HepG2 (cell line): ENCODE measurements around the gene MAPK8IP3. TPM values are rescaled to one million over a fixed set of nuclear protein-coding genes. Genes with fewer than 3 reads are reported as not detected.

ENCODE experiments used
- ATAC-seq: fragments of 200-7000 bp; cut with Tn5 transposase; 3 replicates; pipeline ENCODE4 v1.9.1; 2020; ENCODE audit warnings: mild to moderate bottlenecking, moderate library complexity
- BruUV-seq: library from RNA; stranded (reverse); fragments of 400-500 nt; replicated peaks from 2 replicates; lab custom pipeline; 2021; lab: Mats Ljungman, UMichigan
- CTCF ChIA-PET: fragments of 300-600 bp; formaldehyde crosslinking; extraction: SDS; loops from one replicate; lab custom pipeline; 2021; ENCODE audit warnings: low total read pairs, inconsistent platforms, low intra/inter-chr PET ratio; lab: Yijun Ruan, JAX
- POLR2A ChIA-PET: fragments of 350-600 bp; sonication (Branson Sonifier 250); formaldehyde crosslinking; loops from one replicate; lab custom pipeline; 2020; ENCODE audit warnings: antibody characterized with exemption, inconsistent platforms; lab: Yijun Ruan, JAX
- DNase-seq: peaks from one replicate; pipeline ENCODE4 v3.0.0-alpha.2; 2015; ENCODE audit warnings: low spot score
- FAIRE-seq: peaks from 3 replicates; lab custom pipeline; 2011; peaks lifted over from hg19 to GRCh38; lab: Jason Lieb, UNC
- H2AFZ ChIP-seq: one replicate; pipeline ENCODE4 v1.6.1; 2011; ENCODE audit warnings: low read length, inconsistent platforms
- H3K27ac ChIP-seq: fragments of 300-600 bp; 3 replicates; pipeline ENCODE4 v1.8.0; 2011; ENCODE audit warnings: mixed run types, mild to moderate bottlenecking, mixed read lengths, low read length, inconsistent platforms; ENCODE audit not compliant: insufficient read depth; ENCODE audit errors: extremely low read length
- H3K27me3 ChIP-seq, 2 experiments: fragments of 200-600 bp in 1 of 2; 2 replicates in 1 of 2; 3 replicates in 1 of 2; pipeline versions ENCODE4 v1.6.0 to v1.8.0; 2011; ENCODE audit warnings: low read length in 2 of 2, mild to moderate bottlenecking in 2 of 2, moderate library complexity in 2 of 2, inconsistent platforms in 1 of 2; ENCODE audit not compliant: insufficient read depth in 2 of 2, control insufficient read depth in 1 of 2
- H3K36me3 ChIP-seq, 2 experiments: fragments of 200-600 bp in 1 of 2; replicated peaks in 1 of 2; 2 replicates in 1 of 2; 3 replicates in 1 of 2; pipeline versions ENCODE4 v1.5.1 to v1.8.0; 2011; ENCODE audit warnings: low read length in 2 of 2, inconsistent platforms in 1 of 2; ENCODE audit not compliant: insufficient read depth in 2 of 2, control insufficient read depth in 1 of 2
- H3K4me1 ChIP-seq: 2 replicates; pipeline ENCODE4 v1.5.1; 2012; ENCODE audit warnings: low read length, inconsistent platforms; ENCODE audit not compliant: insufficient read depth
- H3K4me2 ChIP-seq: 2 replicates; pipeline ENCODE4 v1.6.0; 2011; ENCODE audit warnings: low read depth, low read length, inconsistent platforms
- H3K4me3 ChIP-seq, 3 experiments: fragments of 200-600 bp in 1 of 3; sonication (generic), shearing (Covaris generic) in 1 of 3; replicated peaks in 1 of 3; 2 replicates each; pipeline ENCODE4 v1.5.1; 2011 to 2016; ENCODE audit warnings: low read length in 3 of 3, inconsistent platforms in 2 of 3, low read depth in 2 of 3, mild to moderate bottlenecking in 2 of 3, control low read depth in 1 of 3, mixed read lengths in 1 of 3; ENCODE audit not compliant: insufficient read depth in 1 of 3
- H3K79me2 ChIP-seq: one replicate; pipeline ENCODE4 v1.6.1; 2011; ENCODE audit warnings: low read length, inconsistent platforms; ENCODE audit not compliant: insufficient read depth
- H3K9ac ChIP-seq: 2 replicates; pipeline ENCODE4 v1.6.0; 2011; ENCODE audit warnings: mild to moderate bottlenecking, low read depth, low read length, inconsistent platforms; ENCODE audit not compliant: insufficient read depth
- H3K9me3 ChIP-seq: 2 replicates; pipeline ENCODE4 v1.5.1; 2012; ENCODE audit warnings: mild to moderate bottlenecking, low read length
- H4K20me1 ChIP-seq: 2 replicates; pipeline ENCODE4 v1.6.0; 2011; ENCODE audit warnings: inconsistent platforms, mild to moderate bottlenecking, low read length, moderate library complexity; ENCODE audit not compliant: insufficient read depth
- DBP ChIP-seq: sonication (generic); formaldehyde crosslinking; IDR thresholded peaks from 2 replicates; pipeline ENCODE4 v1.4.0; 2020; ENCODE audit warnings: missing genetic modification reagents; ENCODE audit errors: not compliant biosample characterization
- MATR3 ChIP-seq: sonication (generic); formaldehyde crosslinking; IDR thresholded peaks from 2 replicates; pipeline ENCODE4 v1.4.0; 2020; ENCODE audit warnings: missing genetic modification reagents
- YY1 ChIP-seq: IDR thresholded peaks from 2 replicates; pipeline ENCODE4 v1.6.1; 2011; ENCODE audit warnings: low read length, low read depth, moderate library complexity, mild to moderate bottlenecking; ENCODE audit not compliant: insufficient read depth, insufficient replicate concordance
- ZNF343 ChIP-seq: sonication (generic); formaldehyde crosslinking; IDR thresholded peaks from 2 replicates; pipeline ENCODE4 v1.4.0; 2020; ENCODE audit warnings: mild to moderate bottlenecking, missing genetic modification reagents
- ZNF350 ChIP-seq: sonication (generic); formaldehyde crosslinking; IDR thresholded peaks from 2 replicates; pipeline ENCODE4 v1.4.0; 2020; ENCODE audit warnings: mild to moderate bottlenecking, low read depth, missing genetic modification reagents, borderline replicate concordance
- ZNF549 ChIP-seq: sonication (generic); formaldehyde crosslinking; IDR thresholded peaks from 2 replicates; pipeline ENCODE4 v1.5.0; 2020; ENCODE audit warnings: missing genetic modification reagents
- ZNF605 ChIP-seq: sonication (generic); formaldehyde crosslinking; IDR thresholded peaks from 2 replicates; pipeline ENCODE4 v1.8.0; 2022; ENCODE audit warnings: mild to moderate bottlenecking, missing genetic modification reagents
- WGBS: methylation state at CpG from one replicate; pipeline ENCODE4 v1.1.6; 2017; ENCODE audit warnings: low lambda C conversion rate; 5-methylcytosine and 5-hydroxymethylcytosine counted together
- in situ Hi-C: cut with HindIII; loops from 2 replicates; pipeline ENCODE4 v1.10.0; 2017; ENCODE audit warnings: low pct_unique_long_range_greater_than_20kb; ENCODE audit not compliant: extremely low pct_ligation_motif_present
- intact Hi-C: fragments of 100-400 bp; cut with micrococcal nuclease; formaldehyde crosslinking; loops from one replicate; pipeline ENCODE4 v1.10.0; 2022; ENCODE audit not compliant: unreplicated experiment
- polyA plus RNA-seq, 8 experiments: library from polyadenylated mRNA; depleted of rRNA in 3 of 8; stranded (reverse) in 7 of 8; unstranded in 1 of 8; fragments of >200 nt; fragmentation: Illumina TruSeq in 4 of 8; extraction: Trizol in 4 of 8; gene quantifications; 2 replicates each; pipeline versions ENCODE4 v1.2.1 to v1.2.3, GENCODE V29; 2011 to 2016; ENCODE audit warnings: low read depth in 4 of 8, missing spikeins in 1 of 8, mixed read lengths in 1 of 8; ENCODE audit not compliant: insufficient read depth in 1 of 8
- total RNA-seq, 5 experiments: library from RNA; depleted of rRNA; stranded (reverse); fragments of >200 nt; fragmentation: Illumina TruSeq; extraction: Trizol; gene quantifications; 2 replicates each; pipeline ENCODE4 v1.2.3, GENCODE V29; 2016; ENCODE audit warnings: low read depth in 1 of 5
- TF ChIP-seq, protein P1 (sequence below): sonication (generic); formaldehyde crosslinking; IDR thresholded peaks from 2 replicates; pipeline ENCODE4 v1.9.0; 2021; ENCODE audit warnings: missing genetic modification reagents, mild to moderate bottlenecking, borderline replicate concordance

The MAPK8IP3 gene
- total and polyA plus RNA-seq, 2 of the 13 experiments (the other 11 are each of a cell fraction or from before 2014, with no cell fraction given), result 25.1 to 41.7 TPM

DNA sequence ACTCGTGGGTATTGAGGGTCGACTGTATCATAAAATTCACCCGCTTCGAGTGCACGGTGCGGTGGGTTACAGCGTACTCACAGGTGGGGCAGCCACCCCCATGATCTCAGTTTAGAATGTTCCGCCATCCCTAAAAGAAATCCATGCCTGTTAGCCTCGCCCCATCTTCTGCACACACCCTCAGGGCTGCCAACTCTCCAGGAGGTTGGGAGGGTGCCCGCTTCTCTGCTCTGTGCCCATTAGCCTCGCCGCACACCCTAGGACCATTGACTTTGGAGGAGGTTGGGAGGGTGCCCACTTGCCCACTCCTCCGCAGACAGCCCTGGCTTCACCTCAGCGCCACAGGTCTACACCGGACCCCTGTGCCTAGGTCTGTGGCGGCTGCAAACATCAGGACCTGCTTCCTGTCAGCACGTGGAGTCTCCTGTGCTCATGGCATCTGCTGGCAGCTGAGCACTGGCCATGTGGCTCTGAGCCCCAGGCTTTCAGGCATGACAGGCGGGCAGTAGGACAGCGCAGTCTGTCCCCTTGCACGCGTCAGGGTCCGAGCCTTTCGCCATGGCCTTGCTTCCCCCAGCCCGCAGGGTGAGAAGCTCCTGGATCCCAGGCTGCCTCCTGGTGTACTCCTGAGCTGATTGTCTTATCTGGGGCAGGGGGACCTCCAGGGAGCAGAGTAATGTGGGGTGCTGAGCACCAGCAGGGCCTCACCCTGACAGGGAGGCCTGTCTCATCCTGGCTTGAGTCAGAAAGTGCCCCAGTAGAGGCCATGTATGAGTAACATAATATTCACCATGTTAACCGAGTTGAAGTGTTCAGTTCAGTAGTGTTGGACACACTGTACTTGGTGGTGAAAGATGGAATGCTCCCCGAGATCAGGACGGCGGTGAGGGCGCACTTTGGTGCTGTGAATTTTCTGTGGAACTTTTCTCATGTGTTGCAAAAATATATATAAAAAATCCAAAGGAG lies 43.4 kb downstream of the MAPK8IP3 start:
- no peak for ATAC-seq
- H3K36me3 ChIP-seq, result peaks cover 12 to 59% of the 10 kb centered on the region in 2 experiments; a peak in 4 of 5 replicates
- CTCF ChIA-PET, result no interaction called here
- in situ Hi-C loops (no loop called here), intact Hi-C loops (no loop called here)
- H4K20me1 ChIP-seq, result no peaks in the 10 kb centered on the region
- H3K27ac ChIP-seq, result no peak overlapping the region
- H2AFZ ChIP-seq, result no peak overlapping the region
- no peak for FAIRE-seq
- H3K27me3 ChIP-seq, result no peaks in the 10 kb centered on the region
- no peaks in the 10 kb centered on the region for H3K9me3 ChIP-seq
- TF ChIP-seq ZNF549 (CRISPR knock-in tag) (no peak), ZNF343 (CRISPR knock-in tag) (no peak), MATR3 (CRISPR knock-in tag) (no peak), ZNF605 (CRISPR knock-in tag) (no peak), ZNF350 (CRISPR knock-in tag) (no peak), YY1 (no peak), DBP (CRISPR knock-in tag) (no peak)
- TF ChIP-seq, protein P1, sequence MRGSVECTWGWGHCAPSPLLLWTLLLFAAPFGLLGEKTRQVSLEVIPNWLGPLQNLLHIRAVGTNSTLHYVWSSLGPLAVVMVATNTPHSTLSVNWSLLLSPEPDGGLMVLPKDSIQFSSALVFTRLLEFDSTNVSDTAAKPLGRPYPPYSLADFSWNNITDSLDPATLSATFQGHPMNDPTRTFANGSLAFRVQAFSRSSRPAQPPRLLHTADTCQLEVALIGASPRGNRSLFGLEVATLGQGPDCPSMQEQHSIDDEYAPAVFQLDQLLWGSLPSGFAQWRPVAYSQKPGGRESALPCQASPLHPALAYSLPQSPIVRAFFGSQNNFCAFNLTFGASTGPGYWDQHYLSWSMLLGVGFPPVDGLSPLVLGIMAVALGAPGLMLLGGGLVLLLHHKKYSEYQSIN (CRISPR knock-in tag), result no peak
- TF ChIP-seq, all 625 proteins: peak for 0
- Histone ChIP-seq H3K4me3 (no peak overlapping the region), H3K79me2 (no peaks in the 10 kb centered on the region), H3K4me2 (no peak overlapping the region), H3K4me1 (no peaks in the 10 kb centered on the region), H3K9ac (no peak overlapping the region)
- POLR2A ChIA-PET, result no interaction called here
- DNase-seq, result no peak
- 96% methylated on average over 28 of the region's 29 CpGs for WGBS
- no TSS peak for BruUV-seq
